Measurements from ENCODE around the gene CCBE1. TPM values are rescaled to one million over a fixed set of nuclear protein-coding genes. Genes with fewer than 3 reads are reported as not detected.

CCBE1 gene
- total and polyA plus RNA-seq, 7 donors = 0.01 to 0.77 (median 0.14) TPM; not detected in 1

- ATAC-seq (no peak), DNase-seq (no peak)
- Histone ChIP-seq H3K27me3 (ENCODE audit: insufficient read depth in 3 of 3, low read length in 2 of 3) (no peaks in the 10 kb centered on the region), H3K27ac (no peak overlapping the region), H3K36me3 (ENCODE audit: insufficient read depth in 1 of 2, low read depth in 1 of 2) (no peaks in the 10 kb centered on the region), H3K4me1 (no peaks in the 10 kb centered on the region), H3K4me3 (no peak overlapping the region), H3K9me3 (no peaks in the 10 kb centered on the region)
- no peak for TF ChIP-seq CTCF (IDR thresholded peaks at IDR 0.05)
- intact Hi-C loops (cut with DNase I) = no loop called here
- 43 to 48% (median 47%) methylated on average over 5 of the region's 5 CpGs for WGBS, 3 donors
Measured at GRCh38 chr18:59432803-59433597, 264.2 kb downstream of the CCBE1 start.

- Histone ChIP-seq H3K4me3 (no peak overlapping the region), H3K36me3 (ENCODE audit: insufficient read depth in 1 of 2, low read depth in 1 of 2) (no peaks in the 10 kb centered on the region), H3K27me3 (ENCODE audit: insufficient read depth in 3 of 3, low read length in 2 of 3) (no peaks in the 10 kb centered on the region), H3K27ac (no peak overlapping the region), H3K9me3 (no peaks in the 10 kb centered on the region), H3K4me1 (no peaks in the 10 kb centered on the region)
- intact Hi-C loops (cut with DNase I) = no loop called here
- no peak for TF ChIP-seq CTCF (IDR thresholded peaks at IDR 0.05)
- ATAC-seq (no peak), DNase-seq (no peak)
- WGBS, 3 donors = 37 to 45% (median 38%) methylated on average over 1 of the region's 1 CpG
Measured at GRCh38 chr18:59431131-59431530, 266.1 kb downstream of the CCBE1 start.

GRCh38 chr18:59429608-59430007 lies 267.6 kb downstream of the CCBE1 start:
- H3K27ac ChIP-seq = no peak overlapping the region
- DNase-seq (no peak), ATAC-seq (no peak)
- TF ChIP-seq CTCF (IDR thresholded peaks at IDR 0.05) = no peak
- no peaks in the 10 kb centered on the region for H3K36me3 ChIP-seq (ENCODE audit: insufficient read depth in 1 of 2, low read depth in 1 of 2)
- intact Hi-C loops (cut with DNase I) = no loop called here
- 29 to 47% (median 35%) methylated on average over 7 of the region's 7 CpGs for WGBS, 3 donors
- no peaks in the 10 kb centered on the region for H3K9me3 ChIP-seq
- H3K27me3 ChIP-seq (ENCODE audit: insufficient read depth in 3 of 3, low read length in 2 of 3) = no peaks in the 10 kb centered on the region
- H3K4me1 ChIP-seq = no peaks in the 10 kb centered on the region
- no peak overlapping the region for H3K4me3 ChIP-seq

GRCh38 chr18:59428018-59428417 lies 269.2 kb downstream of the CCBE1 start:
- H3K9me3 ChIP-seq = no peaks in the 10 kb centered on the region
- no peaks in the 10 kb centered on the region for H3K36me3 ChIP-seq (ENCODE audit: insufficient read depth in 1 of 2, low read depth in 1 of 2)
- H3K4me3 ChIP-seq = no peak overlapping the region
- WGBS, 3 donors = 22 to 43% (median 26%) methylated on average over 1 of the region's 1 CpG
- no peak for TF ChIP-seq CTCF (IDR thresholded peaks at IDR 0.05)
- ATAC-seq (peak in 2 of 4 donors; percentile 49 to 61), DNase-seq (no peak)
- no peaks in the 10 kb centered on the region for H3K4me1 ChIP-seq
- no peak overlapping the region for H3K27ac ChIP-seq
- no peaks in the 10 kb centered on the region for H3K27me3 ChIP-seq (ENCODE audit: insufficient read depth in 3 of 3, low read length in 2 of 3)
- intact Hi-C loops (cut with DNase I) = no loop called here

GRCh38 chr18:59426855-59427254 lies 270.4 kb downstream of the CCBE1 start:
- no peaks in the 10 kb centered on the region for H3K4me1 ChIP-seq
- DNase-seq (no peak), ATAC-seq (no peak)
- no peak overlapping the region for H3K27ac ChIP-seq
- no peak overlapping the region for H3K4me3 ChIP-seq
- 92 to 93% (median 92%) methylated on average over 2 of the region's 2 CpGs for WGBS, 3 donors
- intact Hi-C loops (cut with DNase I) = no loop called here
- no peaks in the 10 kb centered on the region for H3K9me3 ChIP-seq
- H3K27me3 ChIP-seq (ENCODE audit: insufficient read depth in 3 of 3, low read length in 2 of 3) = peaks cover 0 to 5% (median 3%) of the 10 kb centered on the region in 3 donors
- H3K36me3 ChIP-seq (ENCODE audit: insufficient read depth in 1 of 2, low read depth in 1 of 2) = no peaks in the 10 kb centered on the region
- no peak for TF ChIP-seq CTCF (IDR thresholded peaks at IDR 0.05)

Data from psoas muscle (tissue), 8 donors.